SU-DHL-6 (cell line): Measurements from ENCODE around the gene TBC1D22A.

ENCODE experiments used
- CTCF ChIP-seq: fragments of 200-600 bp; sonication (generic); IDR thresholded peaks from one replicate; pipeline ENCODE4 v1.5.1; 2017; ENCODE audit warnings: antibody characterized with exemption, mild to moderate bottlenecking, low read length, moderate library complexity; ENCODE audit not compliant: insufficient read depth, poor library complexity, severe bottlenecking
- EZH2phosphoT487 ChIP-seq: fragments of 200-600 bp; sonication (generic), shearing (Covaris generic); conservative IDR thresholded peaks from 2 replicates; pipeline ENCODE4 v1.6.1; 2018; ENCODE audit warnings: mild to moderate bottlenecking, antibody characterized with exemption, low read length, moderate library complexity, mixed read lengths

GRCh38 chr22:46971099-46971763 is 208.8 kb downstream of the TBC1D22A start:
- no peak for TF ChIP-seq CTCF
- TF ChIP-seq EZH2phosphoT487: no peak
